Measurements from ENCODE around the gene TBL3.
"Not testable (repeated sequence)": the region's sequence is repeated elsewhere in the genome, so short reads cannot be mapped to it uniquely, and the experiment has no call there.

The TBL3 gene

DNA sequence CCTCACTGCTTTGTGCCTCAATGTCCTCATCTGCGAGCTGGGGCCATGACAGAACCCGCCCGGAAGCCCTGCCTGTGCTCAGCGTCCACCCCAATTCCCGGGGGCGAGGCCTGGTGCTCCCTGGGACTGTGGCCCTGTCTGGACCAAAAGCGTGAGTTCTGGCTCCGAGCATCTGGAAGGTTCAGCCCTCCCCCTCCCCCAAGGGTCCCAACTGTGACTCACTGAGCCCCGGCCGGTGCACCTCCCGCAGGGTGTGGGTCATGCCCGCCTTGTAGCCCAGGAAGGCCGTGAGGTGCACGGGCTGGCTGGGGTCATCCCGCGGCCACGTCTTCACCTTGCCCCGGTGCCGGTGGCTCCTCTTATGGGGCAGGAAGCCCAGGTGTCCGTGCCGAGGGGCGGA, 18.1 kb upstream of the TBL3 start:
- H3K4me2 ChIP-seq (ENCODE audit: insufficient read depth, low read length): no peak overlapping the region
- no peak overlapping the region for H3K4me3 ChIP-seq (ENCODE audit: low read depth in 1 of 2, low read length in 2 of 2)
- H4K20me1 ChIP-seq (ENCODE audit: insufficient read depth, low read length): no peaks in the 10 kb centered on the region
- TF ChIP-seq EZH2 (IDR thresholded peaks at IDR 0.05; ENCODE audit: borderline replicate concordance, low read depth, low read length, severe bottlenecking): no peak
- TF ChIP-seq, protein P1, sequence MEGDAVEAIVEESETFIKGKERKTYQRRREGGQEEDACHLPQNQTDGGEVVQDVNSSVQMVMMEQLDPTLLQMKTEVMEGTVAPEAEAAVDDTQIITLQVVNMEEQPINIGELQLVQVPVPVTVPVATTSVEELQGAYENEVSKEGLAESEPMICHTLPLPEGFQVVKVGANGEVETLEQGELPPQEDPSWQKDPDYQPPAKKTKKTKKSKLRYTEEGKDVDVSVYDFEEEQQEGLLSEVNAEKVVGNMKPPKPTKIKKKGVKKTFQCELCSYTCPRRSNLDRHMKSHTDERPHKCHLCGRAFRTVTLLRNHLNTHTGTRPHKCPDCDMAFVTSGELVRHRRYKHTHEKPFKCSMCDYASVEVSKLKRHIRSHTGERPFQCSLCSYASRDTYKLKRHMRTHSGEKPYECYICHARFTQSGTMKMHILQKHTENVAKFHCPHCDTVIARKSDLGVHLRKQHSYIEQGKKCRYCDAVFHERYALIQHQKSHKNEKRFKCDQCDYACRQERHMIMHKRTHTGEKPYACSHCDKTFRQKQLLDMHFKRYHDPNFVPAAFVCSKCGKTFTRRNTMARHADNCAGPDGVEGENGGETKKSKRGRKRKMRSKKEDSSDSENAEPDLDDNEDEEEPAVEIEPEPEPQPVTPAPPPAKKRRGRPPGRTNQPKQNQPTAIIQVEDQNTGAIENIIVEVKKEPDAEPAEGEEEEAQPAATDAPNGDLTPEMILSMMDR (IDR thresholded peaks at IDR 0.05; ENCODE audit: borderline replicate concordance, extremely low read depth, low read length, poor library complexity, severe bottlenecking): no peak
- no peak overlapping the region for H3K9ac ChIP-seq (ENCODE audit: low read depth, low read length)
- H2AFZ ChIP-seq (ENCODE audit: low read depth, low read length): no peak overlapping the region
- peaks cover 2% of the 10 kb centered on the region for H3K4me1 ChIP-seq (ENCODE audit: insufficient read depth, low read length)
- no peaks in the 10 kb centered on the region for H3K27me3 ChIP-seq (ENCODE audit: insufficient read depth, low read length, poor library complexity)
- DNase-seq (no peak), ATAC-seq (ENCODE audit: insufficient read depth, low read depth) (no peak)
- no peaks in the 10 kb centered on the region for H3K79me2 ChIP-seq (ENCODE audit: insufficient read depth, low read length)
- H3K36me3 ChIP-seq (ENCODE audit: insufficient read depth, low read length): no peaks in the 10 kb centered on the region
- no peaks in the 10 kb centered on the region for H3K9me3 ChIP-seq (ENCODE audit: insufficient read depth, low read length, severe bottlenecking)
- no peak overlapping the region for H3K27ac ChIP-seq (ENCODE audit: low read length)

DNA sequence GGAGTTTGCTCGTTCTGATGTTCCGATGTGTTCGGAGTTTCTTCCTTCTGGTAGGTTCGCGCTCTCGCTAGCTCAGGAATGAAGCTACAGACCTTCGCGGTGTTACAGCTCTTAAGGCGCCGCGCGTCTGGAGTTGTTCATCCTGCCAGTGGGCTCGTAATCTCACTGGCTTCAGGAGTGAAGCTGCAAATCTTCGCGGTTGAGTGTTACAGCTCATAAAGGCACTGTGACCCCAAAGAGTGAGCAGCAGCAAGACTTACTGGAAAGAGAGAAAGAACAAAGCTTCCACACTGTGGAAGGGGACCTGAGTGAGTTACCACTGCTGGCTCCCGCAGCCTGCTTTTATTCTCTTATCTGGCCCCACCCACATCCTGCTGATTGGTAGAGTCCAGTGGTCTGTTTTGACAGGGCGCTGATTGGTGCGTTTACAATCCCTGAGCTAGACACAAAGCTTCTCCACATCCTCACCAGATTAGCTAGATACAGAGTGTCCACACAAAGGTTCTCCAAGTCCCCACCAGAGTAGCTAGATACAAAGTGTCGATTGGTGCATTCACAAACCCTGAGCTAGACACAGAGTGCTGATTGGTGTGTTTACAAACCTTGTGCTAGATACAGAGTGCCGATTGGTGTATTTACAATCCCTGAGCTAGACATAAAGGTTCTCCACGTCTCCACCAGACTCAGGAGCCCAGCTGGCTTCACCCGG, 14.3 kb upstream of the TBL3 start:
- ATAC-seq (ENCODE audit: insufficient read depth, low read depth); H3K4me3 ChIP-seq (ENCODE audit: low read depth in 1 of 2, low read length in 2 of 2); H3K27ac ChIP-seq (ENCODE audit: low read length): not testable (repeated sequence)

DNA sequence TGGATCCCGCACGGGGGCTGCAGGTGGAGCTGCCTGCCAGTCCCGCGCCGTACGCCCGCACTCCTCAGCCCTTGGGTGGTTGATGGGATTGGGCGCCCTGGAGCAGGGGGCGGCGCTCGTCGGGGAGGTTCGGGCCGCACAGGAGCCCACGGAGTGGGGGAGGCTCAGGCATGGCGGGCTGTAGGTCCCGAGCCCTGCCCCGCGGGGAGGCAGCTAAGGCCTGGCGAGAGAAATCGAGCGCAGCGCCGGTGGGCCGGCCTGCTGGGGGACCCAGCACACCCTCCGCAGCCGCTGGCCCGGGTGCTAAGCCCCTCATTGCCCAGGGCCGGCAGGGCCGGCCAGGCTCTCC, 13.7 kb upstream of the TBL3 start:
- ATAC-seq (ENCODE audit: insufficient read depth, low read depth); H3K9ac ChIP-seq (ENCODE audit: low read depth, low read length); DNase-seq; H2AFZ ChIP-seq (ENCODE audit: low read depth, low read length); H3K4me2 ChIP-seq (ENCODE audit: insufficient read depth, low read length); H3K27me3 ChIP-seq (ENCODE audit: insufficient read depth, low read length, poor library complexity); H3K27ac ChIP-seq (ENCODE audit: low read length); H3K4me3 ChIP-seq (ENCODE audit: low read depth in 1 of 2, low read length in 2 of 2); H3K9me3 ChIP-seq (ENCODE audit: insufficient read depth, low read length, severe bottlenecking): not testable (repeated sequence)
- peaks cover 31% of the 10 kb centered on the region for H3K79me2 ChIP-seq (ENCODE audit: insufficient read depth, low read length)
- peaks cover 24% of the 10 kb centered on the region for H3K36me3 ChIP-seq (ENCODE audit: insufficient read depth, low read length)
- H4K20me1 ChIP-seq (ENCODE audit: insufficient read depth, low read length): peaks cover 20% of the 10 kb centered on the region
- H3K4me1 ChIP-seq (ENCODE audit: insufficient read depth, low read length): peaks cover 40% of the 10 kb centered on the region

More for the DNA sequence above, 14.3 kb upstream of the TBL3 start:
- not testable (repeated sequence) for H3K27me3 ChIP-seq (ENCODE audit: insufficient read depth, low read length, poor library complexity); H3K9ac ChIP-seq (ENCODE audit: low read depth, low read length); H3K9me3 ChIP-seq (ENCODE audit: insufficient read depth, low read length, severe bottlenecking); H3K4me2 ChIP-seq (ENCODE audit: insufficient read depth, low read length); H2AFZ ChIP-seq (ENCODE audit: low read depth, low read length)
- peak; percentile 39 for DNase-seq
- Histone ChIP-seq H3K36me3 (ENCODE audit: insufficient read depth, low read length) (peaks cover 18% of the 10 kb centered on the region), H4K20me1 (ENCODE audit: insufficient read depth, low read length) (peaks cover 15% of the 10 kb centered on the region), H3K79me2 (ENCODE audit: insufficient read depth, low read length) (peaks cover 25% of the 10 kb centered on the region), H3K4me1 (ENCODE audit: insufficient read depth, low read length) (peaks cover 35% of the 10 kb centered on the region)

DNA sequence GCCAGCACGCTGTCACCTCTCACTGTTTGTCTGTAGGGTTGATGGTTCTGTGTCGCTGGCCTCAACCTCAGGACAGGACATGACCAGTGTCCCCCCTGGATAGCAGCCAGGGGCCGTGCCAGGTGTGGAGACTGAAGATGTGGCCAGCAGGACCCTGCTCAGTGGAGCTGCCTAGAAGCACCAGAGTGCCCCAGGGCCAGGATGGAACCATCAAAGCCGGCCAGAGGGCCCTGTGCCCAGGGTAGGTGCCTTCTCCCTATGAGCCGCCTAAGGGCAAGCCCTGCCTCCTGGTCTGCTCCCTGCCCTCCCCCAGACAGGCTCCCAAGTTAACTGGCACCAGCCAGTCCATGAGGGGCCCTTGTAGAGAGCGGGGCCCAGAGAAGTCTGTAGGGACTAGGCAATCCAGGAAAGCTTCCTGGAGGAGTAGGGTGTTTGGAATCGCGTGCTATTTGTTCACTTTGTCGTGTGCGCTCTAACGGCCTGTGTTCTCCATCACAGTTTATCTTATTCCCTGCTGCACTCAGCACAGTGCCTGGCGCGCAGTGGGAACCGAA, 13.1 kb upstream of the TBL3 start:
- H3K9ac ChIP-seq (ENCODE audit: low read depth, low read length): peak overlapping the region; percentile 81
- H2AFZ ChIP-seq (ENCODE audit: low read depth, low read length): peak overlapping the region; percentile 89
- peaks cover 37% of the 10 kb centered on the region for H3K79me2 ChIP-seq (ENCODE audit: insufficient read depth, low read length)
- H4K20me1 ChIP-seq (ENCODE audit: insufficient read depth, low read length): peaks cover 27% of the 10 kb centered on the region
- TF ChIP-seq, protein P1 (IDR thresholded peaks at IDR 0.05; ENCODE audit: borderline replicate concordance, extremely low read depth, low read length, poor library complexity, severe bottlenecking): no peak
- TF ChIP-seq EZH2 (IDR thresholded peaks at IDR 0.05; ENCODE audit: borderline replicate concordance, low read depth, low read length, severe bottlenecking): no peak
- peak overlapping the region in 1 of 2 experiments; percentile 75; a peak in 3 of 4 replicates for H3K4me3 ChIP-seq (ENCODE audit: low read depth in 1 of 2, low read length in 2 of 2)
- H3K27ac ChIP-seq (ENCODE audit: low read length): peak overlapping the region; percentile 68
- H3K4me2 ChIP-seq (ENCODE audit: insufficient read depth, low read length): peak overlapping the region; percentile 76
- peaks cover 47% of the 10 kb centered on the region for H3K4me1 ChIP-seq (ENCODE audit: insufficient read depth, low read length)
- no peaks in the 10 kb centered on the region for H3K9me3 ChIP-seq (ENCODE audit: insufficient read depth, low read length, severe bottlenecking)
- DNase-seq: no peak
- ATAC-seq (ENCODE audit: insufficient read depth, low read depth): no peak
- no peaks in the 10 kb centered on the region for H3K27me3 ChIP-seq (ENCODE audit: insufficient read depth, low read length, poor library complexity)
- peaks cover 30% of the 10 kb centered on the region for H3K36me3 ChIP-seq (ENCODE audit: insufficient read depth, low read length)
